Mammary epithelial cell (primary cell): ENCODE measurements around the gene INPP5D.

Experiments
- EZH2 ChIP-seq: IDR thresholded peaks from 2 replicates; pipeline ENCODE4 v1.6.1; 2012; ENCODE audit warnings: low read length, inconsistent platforms, borderline replicate concordance
- TF ChIP-seq, protein P1 (sequence below), 2 donors: IDR thresholded peaks in 1 of 2; conservative IDR thresholded peaks in 1 of 2; 2 replicates each; pipeline ENCODE4 v1.5.1; 2011 to 2012; ENCODE audit warnings: inconsistent platforms in 2 of 2, low read length in 2 of 2, mild to moderate bottlenecking in 2 of 2, control low read depth in 1 of 2, low read depth in 1 of 2; ENCODE audit not compliant: insufficient read depth in 1 of 2; ENCODE audit errors: extremely low read depth in 1 of 2

DNA sequence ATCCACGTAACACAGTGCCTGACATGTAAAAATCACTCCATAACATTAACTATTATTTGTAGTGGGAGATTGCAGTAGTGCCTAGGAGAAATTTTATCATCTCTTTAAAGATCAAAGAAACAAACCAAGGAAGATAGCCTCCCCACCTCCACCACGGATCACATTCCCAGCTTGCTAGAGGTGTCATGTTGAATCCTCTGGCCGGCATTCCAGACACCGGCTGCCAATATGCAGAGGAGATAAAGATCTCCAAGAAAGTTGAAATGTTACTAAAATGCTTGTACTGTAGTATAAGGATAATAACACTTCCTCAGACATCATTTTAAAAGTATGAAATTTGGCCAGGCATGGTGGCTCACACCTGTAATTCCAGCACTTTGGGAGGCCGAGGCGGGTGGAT is 185.3 kb downstream of the INPP5D start:
- TF ChIP-seq, protein P1, sequence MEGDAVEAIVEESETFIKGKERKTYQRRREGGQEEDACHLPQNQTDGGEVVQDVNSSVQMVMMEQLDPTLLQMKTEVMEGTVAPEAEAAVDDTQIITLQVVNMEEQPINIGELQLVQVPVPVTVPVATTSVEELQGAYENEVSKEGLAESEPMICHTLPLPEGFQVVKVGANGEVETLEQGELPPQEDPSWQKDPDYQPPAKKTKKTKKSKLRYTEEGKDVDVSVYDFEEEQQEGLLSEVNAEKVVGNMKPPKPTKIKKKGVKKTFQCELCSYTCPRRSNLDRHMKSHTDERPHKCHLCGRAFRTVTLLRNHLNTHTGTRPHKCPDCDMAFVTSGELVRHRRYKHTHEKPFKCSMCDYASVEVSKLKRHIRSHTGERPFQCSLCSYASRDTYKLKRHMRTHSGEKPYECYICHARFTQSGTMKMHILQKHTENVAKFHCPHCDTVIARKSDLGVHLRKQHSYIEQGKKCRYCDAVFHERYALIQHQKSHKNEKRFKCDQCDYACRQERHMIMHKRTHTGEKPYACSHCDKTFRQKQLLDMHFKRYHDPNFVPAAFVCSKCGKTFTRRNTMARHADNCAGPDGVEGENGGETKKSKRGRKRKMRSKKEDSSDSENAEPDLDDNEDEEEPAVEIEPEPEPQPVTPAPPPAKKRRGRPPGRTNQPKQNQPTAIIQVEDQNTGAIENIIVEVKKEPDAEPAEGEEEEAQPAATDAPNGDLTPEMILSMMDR (conservative IDR thresholded peaks at IDR 0.05 in 1 of 2, IDR thresholded peaks at IDR 0.05 in 1 of 2; ENCODE audit: extremely low read depth in 1 of 2, insufficient read depth in 1 of 2, low read depth in 1 of 2, low read length in 2 of 2): no peak
- TF ChIP-seq EZH2: no peak
